Measurements from ENCODE around the gene CAMTA1.
A peak's percentile ranks its signal among the peaks of the same experiment; 100 is the strongest.

The CAMTA1 gene

DNA sequence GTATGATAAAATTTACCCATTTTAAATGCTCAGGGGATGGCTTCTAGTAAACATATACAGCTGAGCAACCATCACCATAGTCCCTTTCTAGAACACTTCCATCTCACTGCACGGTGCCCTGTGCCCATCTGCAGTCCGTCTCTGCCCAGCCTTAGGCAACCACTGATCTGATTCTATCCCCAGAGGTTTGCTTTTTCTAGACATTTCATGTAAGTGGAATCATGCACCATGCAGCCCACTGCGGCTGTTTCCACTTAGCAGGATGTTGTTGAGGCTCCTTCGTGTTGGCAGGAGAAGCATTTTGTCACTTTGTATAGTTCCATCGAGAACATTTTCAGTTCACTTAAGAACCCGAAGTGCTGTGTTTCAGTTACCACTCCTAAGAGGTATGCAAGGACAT is 958.1 kb downstream of the CAMTA1 start:
- no peak for DNase-seq (ENCODE audit: low read depth)

DNA sequence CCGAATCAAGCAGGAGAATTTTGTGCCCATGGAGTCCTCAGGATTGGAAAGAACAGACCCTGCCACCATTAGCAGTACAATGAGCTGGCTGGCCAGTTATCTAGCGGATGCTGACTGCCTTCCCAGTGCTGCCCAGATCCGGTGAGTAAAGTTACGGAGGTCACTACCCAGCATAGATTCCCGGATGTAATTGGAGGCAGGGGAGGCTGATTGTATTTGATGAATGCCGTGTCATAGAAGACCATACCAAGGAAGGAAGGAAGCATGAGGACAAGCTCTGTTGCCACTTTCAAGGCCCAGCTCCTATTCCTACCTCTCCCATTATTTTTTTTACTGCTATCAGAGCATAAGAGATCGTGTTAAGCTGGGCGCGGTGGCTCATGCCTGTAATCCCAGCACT is 959.6 kb downstream of the CAMTA1 start:
- DNase-seq (ENCODE audit: low read depth), result no peak

DNA sequence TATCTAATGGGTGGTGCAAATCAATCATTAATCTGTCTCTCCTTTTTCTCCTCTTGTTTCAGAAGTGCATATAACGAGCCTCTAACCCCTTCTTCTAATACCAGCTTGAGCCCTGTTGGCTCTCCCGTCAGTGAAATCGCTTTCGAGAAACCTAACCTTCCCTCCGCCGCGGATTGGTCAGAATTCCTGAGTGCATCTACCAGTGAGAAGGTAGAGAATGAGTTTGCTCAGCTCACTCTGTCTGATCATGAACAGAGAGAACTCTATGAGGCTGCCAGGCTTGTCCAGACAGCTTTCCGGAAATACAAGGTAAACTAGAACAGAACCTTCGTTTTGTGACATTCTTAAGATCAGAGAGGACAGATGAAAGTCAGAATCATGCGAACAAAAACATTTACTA is 960.5 kb downstream of the CAMTA1 start:
- DNase-seq (ENCODE audit: low read depth), result no peak

DNA sequence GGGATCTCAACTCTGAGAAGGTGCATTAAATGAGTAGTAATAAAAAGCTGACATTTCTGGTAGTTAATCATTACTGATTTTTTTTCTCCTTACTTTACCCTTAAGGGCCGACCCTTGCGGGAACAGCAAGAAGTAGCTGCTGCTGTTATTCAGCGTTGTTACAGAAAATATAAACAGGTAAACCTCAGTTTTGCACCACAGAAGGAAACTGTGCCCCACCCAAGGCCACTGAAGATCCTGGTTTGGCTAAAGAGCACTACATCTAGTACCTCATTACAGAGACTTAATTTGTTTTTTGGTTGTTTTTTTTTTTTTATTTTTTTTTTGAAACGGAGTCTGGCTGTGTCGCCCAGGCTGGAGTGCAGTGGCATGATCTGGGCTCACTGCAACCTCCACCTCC is 962.4 kb downstream of the CAMTA1 start:
- no peak for DNase-seq (ENCODE audit: low read depth)

DNA sequence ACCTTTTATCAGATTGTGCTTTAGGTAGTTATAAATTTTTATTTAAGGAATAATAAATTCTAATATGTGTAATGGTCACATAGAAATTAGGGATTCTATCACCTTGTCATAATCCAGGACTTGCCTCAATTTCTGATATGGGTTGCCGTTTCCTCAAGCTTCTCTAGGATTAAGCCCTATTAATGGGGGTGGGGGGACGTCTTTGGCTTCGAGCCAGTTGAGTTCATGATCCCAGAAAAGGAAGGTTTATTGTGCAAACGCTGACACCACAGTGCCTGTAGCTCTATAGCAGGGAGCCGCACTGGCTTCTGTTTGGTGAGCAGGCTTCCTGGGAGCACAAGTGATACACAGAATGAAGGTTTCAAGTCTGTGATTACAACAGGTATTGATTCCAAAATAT is 963.9 kb downstream of the CAMTA1 start:
- DNase-seq (ENCODE audit: low read depth), result no peak

DNA sequence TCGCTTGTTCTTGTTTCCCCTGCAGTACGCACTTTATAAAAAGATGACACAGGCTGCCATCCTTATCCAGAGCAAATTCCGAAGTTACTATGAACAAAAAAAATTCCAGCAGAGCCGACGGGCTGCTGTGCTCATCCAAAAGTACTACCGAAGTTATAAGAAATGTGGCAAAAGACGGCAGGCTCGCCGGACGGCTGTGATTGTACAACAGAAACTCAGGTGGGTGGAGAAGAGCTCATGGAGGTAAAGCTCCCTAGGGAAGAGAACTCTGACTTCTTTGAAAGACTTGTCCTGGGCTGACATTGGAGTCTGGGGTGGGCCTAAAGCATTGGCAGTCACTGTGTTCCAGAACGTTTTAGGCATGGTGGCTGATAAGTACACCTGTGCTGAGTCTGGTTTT is 965.9 kb downstream of the CAMTA1 start:
- DNase-seq (ENCODE audit: low read depth), result no peak

DNA sequence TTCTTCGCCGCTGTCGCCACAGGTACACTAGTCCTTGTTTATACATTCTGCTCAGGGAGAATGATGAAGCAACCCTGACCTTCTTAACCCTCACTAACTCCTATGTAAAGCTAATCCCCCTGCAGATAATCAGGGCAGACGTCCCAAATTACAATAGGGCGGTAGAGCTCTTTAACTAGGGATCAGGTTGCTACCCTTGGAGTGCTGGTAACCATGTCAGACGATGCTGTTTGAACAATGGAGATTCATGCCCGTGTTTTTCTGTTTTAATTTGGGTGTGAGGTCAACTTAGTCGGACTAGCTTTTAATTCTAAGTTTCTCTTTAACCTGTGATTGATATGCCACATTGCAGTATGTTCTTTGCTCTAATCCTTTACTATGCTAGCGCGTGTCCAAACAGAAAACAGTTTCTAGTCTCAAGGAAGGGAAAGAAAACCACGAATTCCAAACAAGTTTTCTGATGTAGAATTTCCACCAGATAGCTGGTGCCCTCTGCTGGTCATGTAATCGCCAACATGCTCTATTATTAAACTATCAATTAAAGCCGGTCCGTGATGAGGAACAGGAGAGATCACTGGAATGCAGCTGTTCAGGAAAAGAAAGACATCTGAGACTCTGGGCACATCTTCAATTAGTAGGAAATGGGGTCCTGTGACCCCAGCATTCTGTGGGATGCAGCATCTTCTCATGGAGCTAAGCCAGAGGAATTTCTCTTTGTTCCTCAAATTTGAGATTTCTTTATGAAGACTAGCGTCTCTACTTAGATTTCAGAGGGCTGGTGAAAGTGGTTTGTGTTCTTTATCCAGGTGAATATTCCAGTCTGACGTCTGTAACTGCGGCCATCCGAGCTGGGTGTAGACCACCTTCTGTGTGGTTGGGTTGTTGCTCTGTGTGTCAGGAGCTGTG is 967.5 kb downstream of the CAMTA1 start:
- DNase-seq (ENCODE audit: low read depth), result no peak

DNA sequence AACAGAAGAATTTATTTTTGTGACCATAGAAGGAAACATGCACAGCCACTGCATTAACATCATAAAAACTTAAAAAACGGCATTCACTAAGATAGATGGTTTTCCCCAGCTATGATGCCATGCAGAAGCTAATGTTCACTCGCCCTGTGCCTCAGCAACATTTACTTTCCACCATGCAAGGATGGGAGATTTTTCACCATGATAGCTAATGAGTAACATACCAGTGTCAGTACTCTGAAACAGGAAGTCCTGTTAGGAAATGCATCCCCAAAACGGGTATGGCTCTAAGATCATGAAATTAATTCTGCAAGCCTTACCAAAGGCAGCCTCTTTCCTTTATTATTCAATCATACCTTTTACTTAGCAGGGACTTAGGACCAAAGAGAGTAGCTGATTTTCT is 968.4 kb downstream of the CAMTA1 start:
- no peak for DNase-seq (ENCODE audit: low read depth)

DNA sequence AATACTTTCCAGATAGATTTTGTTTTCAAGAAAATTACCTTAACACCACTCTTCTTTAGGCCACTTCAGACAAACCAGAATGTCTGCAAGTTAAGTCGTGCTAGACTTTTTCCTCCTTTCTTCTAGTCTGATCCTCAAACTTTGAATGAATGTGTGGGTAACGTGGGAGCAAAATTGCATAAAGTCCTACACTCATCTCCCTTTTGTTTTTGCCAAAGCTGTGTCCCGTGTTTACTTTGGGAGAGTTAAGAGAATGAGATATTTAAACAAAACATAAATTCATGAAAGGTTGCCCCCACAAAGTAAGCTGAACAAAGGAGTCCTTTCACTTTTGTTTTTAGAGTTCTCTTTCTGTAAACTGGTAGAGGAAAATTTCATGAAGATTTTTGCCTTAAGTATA is 969.0 kb downstream of the CAMTA1 start:
- no peak for DNase-seq (ENCODE audit: low read depth)

DNA sequence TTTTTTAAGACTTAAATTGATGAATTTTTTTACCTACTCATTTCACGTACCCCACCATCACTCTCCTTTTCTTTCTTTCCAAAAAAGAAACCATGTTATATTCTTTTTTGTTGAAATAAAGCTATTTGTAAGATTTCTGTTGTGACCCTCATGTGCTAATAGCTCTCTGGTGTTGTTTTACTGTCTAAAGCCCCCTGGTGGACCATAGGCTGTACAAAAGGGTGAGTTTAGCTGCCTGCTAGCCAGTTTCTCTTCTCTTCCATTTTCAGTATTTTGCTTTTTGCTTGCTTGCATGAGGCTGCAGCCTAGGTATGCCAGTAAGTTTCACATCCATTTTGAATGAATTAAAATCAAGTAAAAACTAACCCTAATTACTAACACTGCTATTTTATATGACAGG is 970.2 kb downstream of the CAMTA1 start:
- no peak for DNase-seq (ENCODE audit: low read depth)

DNA sequence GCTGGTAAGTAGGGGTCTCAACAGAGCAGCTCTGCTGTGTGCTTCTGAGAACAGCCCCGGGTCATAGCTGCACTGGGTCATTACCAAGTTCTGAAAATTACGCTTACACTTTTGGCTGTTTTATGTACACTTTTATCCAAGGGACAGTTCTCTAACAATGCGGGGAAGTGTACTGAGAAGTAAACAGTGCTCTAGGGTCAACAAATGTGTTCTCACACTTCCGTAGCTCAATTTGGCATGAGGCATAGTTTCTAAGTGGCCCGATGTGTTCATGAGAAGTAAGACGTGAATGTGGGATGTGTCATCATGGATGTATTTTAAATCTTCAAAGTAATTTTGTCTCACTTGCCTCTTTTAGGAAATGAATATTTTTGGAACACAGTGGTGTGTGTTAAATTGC is 975.0 kb downstream of the CAMTA1 start:
- no peak for DNase-seq (ENCODE audit: low read depth)

DNA sequence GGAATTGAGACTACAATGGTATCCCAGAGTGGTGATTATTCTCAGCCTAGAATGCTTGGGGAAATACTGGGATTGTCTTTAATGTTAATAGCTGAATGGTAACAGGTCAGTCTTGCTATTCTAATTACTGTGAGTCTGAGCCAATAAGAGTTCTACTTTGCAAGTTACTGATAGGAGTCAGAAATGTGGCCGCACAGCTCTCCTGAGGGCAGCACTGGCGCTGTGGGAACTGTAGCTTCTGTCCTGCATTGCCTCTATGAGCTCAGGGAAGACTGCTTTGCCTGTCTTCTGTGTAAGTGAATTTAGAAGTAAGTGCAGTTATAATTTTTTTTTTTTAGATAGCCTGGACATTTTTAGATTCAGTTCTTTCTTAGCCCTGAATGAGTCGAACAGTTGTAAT is 975.8 kb downstream of the CAMTA1 start:
- DNase-seq (ENCODE audit: low read depth), result no peak

DNA sequence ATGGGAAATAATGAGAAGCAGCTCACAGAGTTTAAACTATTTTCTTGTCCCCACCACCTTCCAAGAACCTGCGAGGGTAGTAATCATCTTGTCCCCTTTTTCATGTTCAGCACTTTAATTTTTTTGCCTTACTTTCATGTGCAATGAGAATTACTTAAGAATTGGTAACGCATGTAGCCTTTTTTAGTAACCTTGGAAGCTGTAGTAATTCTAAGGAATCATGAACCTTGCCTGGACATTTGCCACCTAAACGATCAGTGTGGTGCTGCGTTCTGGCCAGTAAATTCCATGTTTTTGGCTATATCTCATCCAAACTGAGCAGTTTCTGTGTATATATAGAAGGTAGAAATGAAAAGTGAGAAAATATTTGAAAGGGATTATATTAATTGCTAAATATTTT is 981.9 kb downstream of the CAMTA1 start:
- no peak for DNase-seq (ENCODE audit: low read depth)

DNA sequence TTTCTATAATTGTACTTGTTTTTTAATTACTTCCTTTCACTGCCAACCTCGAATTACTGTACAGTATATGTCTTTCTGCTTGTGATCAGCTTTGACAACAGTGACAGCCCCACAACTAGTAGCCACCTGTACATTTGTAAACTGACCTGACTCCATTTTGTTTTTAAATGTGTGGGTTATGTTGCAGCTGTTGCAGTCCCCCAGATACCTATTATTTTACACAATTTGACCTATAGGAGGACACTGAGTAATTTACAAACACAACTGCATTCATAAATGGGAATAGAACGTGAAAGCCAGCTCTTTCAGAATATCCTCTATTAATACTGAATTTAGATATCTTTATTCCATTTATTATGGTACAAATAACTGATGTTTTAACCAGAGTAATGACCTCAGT is 983.3 kb downstream of the CAMTA1 start:
- no peak for DNase-seq (ENCODE audit: low read depth)

DNA sequence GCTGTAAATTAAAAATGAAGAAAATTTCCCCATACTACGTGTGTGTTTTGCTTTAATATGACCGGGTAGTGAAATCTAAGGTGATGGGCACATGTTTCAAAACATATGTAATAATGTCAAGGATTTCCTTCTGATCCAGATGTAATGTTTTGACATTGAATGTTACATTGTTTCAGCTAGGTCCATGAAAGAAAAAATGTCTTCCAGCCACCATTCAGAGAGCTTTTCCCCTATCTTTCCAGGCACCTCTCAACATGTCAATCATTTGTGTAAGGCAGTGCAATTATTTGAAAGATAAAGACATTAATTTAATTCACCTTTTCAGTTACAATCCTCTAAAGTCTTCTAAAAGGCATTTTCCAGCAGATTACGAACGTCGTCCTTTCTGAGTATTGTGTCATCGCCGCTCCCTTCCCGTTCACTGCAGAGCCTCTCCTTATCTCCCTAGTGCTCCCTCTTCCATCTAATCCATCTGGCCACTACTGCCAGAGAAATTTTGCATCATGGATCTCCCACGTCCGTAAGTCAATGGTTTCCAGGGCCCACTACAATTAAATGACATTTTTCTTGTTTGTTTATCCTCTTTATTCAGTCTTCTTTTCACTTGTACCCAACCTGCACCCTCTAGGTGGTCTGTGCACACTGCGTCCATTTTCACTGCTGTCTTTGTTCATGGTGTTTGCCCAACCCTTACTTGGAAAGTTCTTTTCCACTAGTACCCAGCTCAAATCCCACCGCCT is 984.6 kb downstream of the CAMTA1 start:
- no peak for DNase-seq (ENCODE audit: low read depth)

DNA sequence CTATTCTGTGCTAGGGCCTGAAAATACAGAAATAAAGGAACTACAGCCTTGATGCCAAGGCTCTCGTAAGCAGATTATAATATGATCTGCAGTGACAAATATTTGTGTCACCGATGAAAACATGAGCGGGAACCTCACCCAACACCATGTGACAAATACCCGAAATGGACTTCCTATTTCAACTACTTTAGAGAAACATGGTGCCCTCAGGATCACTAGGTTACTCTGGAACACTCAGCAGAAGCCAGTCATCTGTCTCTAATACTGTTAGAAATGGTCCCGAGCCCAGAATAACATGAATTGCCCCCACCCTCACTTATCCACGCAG is 985.4 kb downstream of the CAMTA1 start:
- DNase-seq (ENCODE audit: low read depth), result no peak

DNA sequence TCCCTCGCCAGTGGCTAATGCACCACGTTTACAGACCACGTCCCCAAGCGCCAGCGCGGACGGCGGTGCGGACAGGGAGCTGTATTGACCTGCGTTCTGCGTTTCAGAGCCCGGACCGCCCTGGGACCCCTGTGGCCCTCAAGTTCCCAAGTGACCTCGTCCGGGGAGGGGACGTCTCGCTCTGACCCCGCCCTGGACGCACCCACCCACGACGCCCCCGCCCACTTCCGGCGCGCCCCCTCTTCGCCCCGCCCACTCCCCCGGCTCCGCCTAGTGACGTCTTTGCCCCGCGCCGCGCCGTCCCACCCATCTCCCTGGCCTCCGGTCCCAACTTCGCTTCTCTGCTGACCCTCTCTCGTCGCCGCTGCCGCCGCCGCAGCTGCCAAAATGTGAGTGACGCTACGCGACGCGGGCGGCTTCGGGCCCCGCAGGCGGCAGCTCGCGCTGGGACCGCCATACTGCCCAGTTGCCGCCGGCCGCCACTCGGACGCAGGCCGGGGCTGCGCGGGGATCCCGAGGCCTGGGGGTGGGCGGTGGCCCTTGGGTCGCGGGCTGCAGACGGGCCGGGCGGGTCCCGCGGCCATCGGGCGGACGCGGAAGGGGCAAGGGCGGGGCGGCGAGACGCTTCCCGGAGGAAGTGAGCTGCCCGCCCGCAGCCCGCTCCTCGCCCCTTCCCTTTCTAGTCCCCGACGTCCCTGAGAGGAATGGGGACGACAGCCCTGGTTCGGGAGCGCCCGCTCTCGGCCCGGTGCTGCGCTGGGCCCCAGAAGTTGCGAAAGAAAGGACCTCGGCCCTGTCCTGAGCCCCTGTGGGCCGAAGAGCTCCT is 986.0 kb downstream of the CAMTA1 start, which contains the start of gene VAMP3:
VAMP3 (plus strand) TSS at position 300 of the 826 bp plus-strand sequence; CDS start at position 388, 88 bp downstream.
- peak; percentile 79 for DNase-seq (ENCODE audit: low read depth)

DNA sequence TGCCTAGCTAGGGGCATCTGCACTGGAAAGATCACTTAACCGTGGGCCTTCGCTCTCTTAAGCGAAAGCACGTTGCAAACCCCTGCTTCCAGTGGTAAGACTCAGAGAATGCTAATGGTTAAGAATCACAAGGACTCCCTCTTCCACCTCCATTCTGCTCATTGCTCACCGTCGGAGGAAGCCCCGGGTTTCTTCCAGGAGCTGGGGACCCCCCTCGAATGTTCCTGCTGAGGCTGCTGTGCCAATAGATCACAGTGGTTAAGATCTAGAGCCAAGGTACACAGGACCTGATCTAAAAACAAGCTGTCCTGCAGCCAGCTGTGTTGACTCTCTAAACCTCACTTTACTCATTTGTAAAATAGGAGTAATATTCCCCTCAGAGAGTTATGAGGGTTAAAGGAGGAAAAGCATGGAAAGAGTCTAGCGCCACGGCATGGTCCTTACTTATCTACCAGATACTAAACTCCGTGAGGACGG is 986.6 kb downstream of the CAMTA1 start:
- no peak for DNase-seq (ENCODE audit: low read depth)

DNA sequence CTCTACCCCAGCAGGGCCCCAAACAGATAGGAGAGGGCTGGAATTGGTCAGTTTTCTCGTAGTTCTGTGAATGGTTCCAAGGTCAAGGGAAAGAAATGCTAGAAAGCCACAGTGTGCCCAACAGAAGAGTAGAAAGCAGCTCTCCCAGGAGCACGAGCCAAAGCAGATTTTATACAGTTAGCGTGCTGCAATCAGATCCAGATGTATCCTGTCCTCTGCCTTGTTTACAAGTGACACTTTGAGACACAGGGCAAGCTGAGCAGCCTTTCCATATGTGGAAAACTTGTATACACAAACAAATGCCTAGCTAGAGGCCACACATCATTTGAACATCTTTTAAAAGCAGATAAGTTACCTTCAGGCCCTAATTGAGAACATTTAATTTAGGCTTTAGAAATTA is 992.3 kb downstream of the CAMTA1 start:
- DNase-seq (ENCODE audit: low read depth), result no peak

DNA sequence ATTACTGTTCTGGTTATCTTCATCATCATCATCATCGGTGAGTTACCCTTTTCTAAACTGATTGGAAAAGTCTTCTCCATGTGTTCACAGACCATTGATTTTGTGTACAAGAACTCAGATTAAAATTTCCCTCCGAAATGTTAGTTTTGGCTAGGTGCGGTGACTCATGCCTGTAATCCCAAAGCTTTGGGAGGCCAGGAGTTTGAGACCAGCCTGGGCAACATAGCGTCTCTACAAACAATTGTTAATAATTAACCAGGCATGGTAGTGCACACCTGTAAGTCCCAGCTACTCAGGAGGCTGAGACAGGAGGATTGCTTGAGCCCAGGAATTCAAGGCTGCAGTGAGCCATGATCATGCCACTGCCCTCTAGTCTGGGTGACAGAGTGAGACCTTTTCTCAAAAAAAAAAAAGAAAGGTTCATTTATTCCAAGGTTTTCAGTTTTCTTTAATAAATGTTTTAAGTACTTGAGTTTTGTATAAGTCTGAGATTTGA is 992.9 kb downstream of the CAMTA1 start:
- DNase-seq (ENCODE audit: low read depth), result no peak

DNA sequence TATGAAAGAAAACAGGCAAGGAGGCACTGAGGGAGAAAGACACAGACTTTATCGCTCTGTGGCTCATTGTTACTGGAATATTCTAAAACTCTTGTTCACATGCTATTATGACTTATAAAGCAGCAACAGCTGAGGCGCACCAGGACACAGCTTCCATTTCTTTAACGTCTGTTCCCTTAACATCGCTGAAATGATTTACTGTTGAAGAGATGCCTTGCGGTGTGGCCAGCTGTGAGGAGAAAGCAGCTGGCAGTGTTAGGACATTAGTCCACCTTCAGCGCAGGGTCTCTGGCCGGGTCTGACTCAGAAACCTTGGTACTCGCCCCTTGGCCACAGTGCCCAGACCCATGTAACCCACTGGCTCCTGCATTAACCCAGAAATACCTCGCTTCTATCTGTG is 995.7 kb downstream of the CAMTA1 start:
- no peak for DNase-seq (ENCODE audit: low read depth)

DNA sequence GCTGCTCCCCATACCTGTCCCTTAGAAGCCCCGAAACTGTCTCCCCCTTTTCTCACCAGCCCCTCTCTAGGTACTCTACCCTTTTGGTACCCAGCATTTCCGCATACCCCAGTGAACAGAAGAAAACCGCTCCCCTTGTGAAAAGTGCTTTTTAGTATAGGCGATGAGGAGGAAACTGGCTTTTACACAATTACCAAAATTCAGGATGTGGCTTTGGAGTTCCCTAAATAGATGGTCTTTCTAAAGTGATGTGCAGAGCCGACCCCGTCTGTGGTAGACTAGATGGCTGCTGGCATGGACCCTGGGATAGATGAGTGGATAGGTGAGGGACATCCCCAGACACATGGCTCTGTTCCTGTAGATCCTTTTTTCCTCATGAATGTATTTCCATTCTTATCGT is 996.2 kb downstream of the CAMTA1 start:
- no peak for DNase-seq (ENCODE audit: low read depth)
